ENCODE measurements around the gene FYN. TPM values are rescaled to one million over a fixed set of nuclear protein-coding genes. Genes with fewer than 3 reads are reported as not detected.
"Not testable (repeated sequence)": the region's sequence is repeated elsewhere in the genome, so short reads cannot be mapped to it uniquely, and the experiment has no call there.

Gene FYN
- total RNA-seq, 2 experiments from 2014 or later, result 266 to 323 TPM

GRCh38 chr6:111689419-111689818 is 183.8 kb downstream of the FYN start:
- CTCF ChIA-PET, result no interaction called here
- Mint-ChIP-seq H3K9me3 (ENCODE audit: low read depth) (no peaks in the 10 kb centered on the region), H3K27ac (no peak overlapping the region), H3K4me3 (no peak overlapping the region), H3K36me3 (peaks cover 65% of the 10 kb centered on the region), H3K4me1 (peaks cover 7% of the 10 kb centered on the region), H3K27me3 (no peaks in the 10 kb centered on the region)
- ATAC-seq, result no peak
- DNase-seq, result no peak

DNA sequence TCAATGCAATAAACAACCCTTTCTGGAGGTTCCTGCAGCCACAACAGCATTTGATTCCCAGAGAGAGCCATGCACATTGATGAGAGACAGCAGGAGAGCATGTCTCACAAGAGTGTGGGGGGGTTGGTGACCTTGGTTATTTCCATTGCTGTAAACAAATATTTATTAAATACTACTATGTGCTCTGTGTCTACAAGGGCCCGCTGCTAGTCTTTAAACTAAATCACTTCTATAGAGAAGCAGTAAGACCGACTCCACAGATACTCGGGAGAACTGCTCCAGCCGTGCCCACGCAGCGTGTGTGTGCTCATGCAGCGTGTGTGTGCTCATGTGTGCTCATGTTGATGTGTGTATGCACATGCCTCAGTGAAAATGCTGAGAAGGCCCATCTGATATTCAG is 184.9 kb downstream of the FYN start:
- no peak overlapping the region for H3K4me3 Mint-ChIP-seq
- DNase-seq (no peak), ATAC-seq (no peak)
- H3K36me3 Mint-ChIP-seq, result peaks cover 65% of the 10 kb centered on the region
- no peaks in the 10 kb centered on the region for H3K9me3 Mint-ChIP-seq (ENCODE audit: low read depth)
- no peaks in the 10 kb centered on the region for H3K27me3 Mint-ChIP-seq
- CTCF ChIA-PET, result interaction anchor here (1.2 kb wide), 1 partner anchor 354 kb away, joined by 3 read pairs; no protein-coding TSS in a partner anchor
- H3K4me1 Mint-ChIP-seq, result peaks cover 16% of the 10 kb centered on the region
- H3K27ac Mint-ChIP-seq, result no peak overlapping the region

- no peaks in the 10 kb centered on the region for H3K27me3 Mint-ChIP-seq
- ATAC-seq, result no peak
- CTCF ChIA-PET, result interaction anchor here (1.2 kb wide), 1 partner anchor 355 kb away, joined by 3 read pairs; no protein-coding TSS in a partner anchor
- H3K27ac Mint-ChIP-seq, result peak overlapping the region; percentile 13
- no peak overlapping the region for H3K4me3 Mint-ChIP-seq
- peaks cover 14% of the 10 kb centered on the region for H3K4me1 Mint-ChIP-seq
- H3K36me3 Mint-ChIP-seq, result peaks cover 62% of the 10 kb centered on the region
- H3K9me3 Mint-ChIP-seq (ENCODE audit: low read depth), result no peaks in the 10 kb centered on the region
- no peak for DNase-seq
These were observed 185.6 kb downstream of the FYN start for GRCh38 chr6:111687652-111688051.

DNA sequence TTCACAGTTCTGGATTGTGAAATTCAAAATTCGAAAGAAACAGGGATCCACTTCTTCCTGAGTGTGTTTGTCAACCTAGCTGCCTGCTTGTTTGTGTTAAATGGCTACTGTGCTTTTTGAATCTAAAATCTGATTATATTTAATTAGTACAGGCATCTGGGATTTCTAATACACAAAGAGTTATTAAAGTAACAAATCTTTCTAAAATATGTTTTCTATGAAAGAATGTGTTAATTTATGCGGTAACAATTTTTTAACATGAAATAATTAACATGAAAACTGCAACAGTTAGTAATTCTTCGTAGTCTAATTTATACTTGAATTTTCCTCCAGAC is 186.4 kb downstream of the FYN start:
- peaks cover 14% of the 10 kb centered on the region for H3K4me1 Mint-ChIP-seq
- H3K27me3 Mint-ChIP-seq, result no peaks in the 10 kb centered on the region
- peaks cover 66% of the 10 kb centered on the region for H3K36me3 Mint-ChIP-seq
- ATAC-seq, result no peak
- CTCF ChIA-PET, result interaction anchor here (1.2 kb wide), 1 partner anchor 9 kb away, joined by 3 read pairs; no protein-coding TSS in a partner anchor
- H3K9me3 Mint-ChIP-seq (ENCODE audit: low read depth), result no peaks in the 10 kb centered on the region
- no peak overlapping the region for H3K4me3 Mint-ChIP-seq
- DNase-seq, result no peak
- H3K27ac Mint-ChIP-seq, result no peak overlapping the region

GRCh38 chr6:111686249-111686931 is 186.9 kb downstream of the FYN start:
- DNase-seq (no peak), ATAC-seq (no peak)
- Mint-ChIP-seq H3K9me3 (ENCODE audit: low read depth) (no peaks in the 10 kb centered on the region), H3K27me3 (no peaks in the 10 kb centered on the region), H3K27ac (no peak overlapping the region), H3K4me1 (peaks cover 14% of the 10 kb centered on the region), H3K4me3 (no peak overlapping the region), H3K36me3 (peaks cover 65% of the 10 kb centered on the region)
- CTCF ChIA-PET, result interaction anchor here (0.5 to 1.2 kb wide), 2 partner anchors 10 to 317 kb away, joined by 3 read pairs; no protein-coding TSS in a partner anchor

GRCh38 chr6:111685526-111685925 is 187.7 kb downstream of the FYN start:
- CTCF ChIA-PET, result interaction anchor here (1.2 kb wide), 1 partner anchor 11 kb away, joined by 3 read pairs; no protein-coding TSS in a partner anchor
- peaks cover 62% of the 10 kb centered on the region for H3K36me3 Mint-ChIP-seq
- H3K9me3 Mint-ChIP-seq (ENCODE audit: low read depth), result no peaks in the 10 kb centered on the region
- DNase-seq, result no peak
- H3K27ac Mint-ChIP-seq, result no peak overlapping the region
- no peaks in the 10 kb centered on the region for H3K27me3 Mint-ChIP-seq
- H3K4me1 Mint-ChIP-seq, result peaks cover 14% of the 10 kb centered on the region
- ATAC-seq, result no peak
- no peak overlapping the region for H3K4me3 Mint-ChIP-seq

- Mint-ChIP-seq H3K9me3 (ENCODE audit: low read depth) (no peaks in the 10 kb centered on the region), H3K36me3 (peaks cover 62% of the 10 kb centered on the region), H3K27me3 (no peaks in the 10 kb centered on the region), H3K4me1 (peaks cover 14% of the 10 kb centered on the region), H3K27ac (no peak overlapping the region), H3K4me3 (no peak overlapping the region)
- CTCF ChIA-PET, result no interaction called here
- no peak for ATAC-seq
- DNase-seq, result no peak
These were observed 188.2 kb downstream of the FYN start for GRCh38 chr6:111685058-111685457.

GRCh38 chr6:111683749-111684267 is 189.4 kb downstream of the FYN start:
- ATAC-seq (no peak), DNase-seq (no peak)
- Mint-ChIP-seq H3K36me3 (peaks cover 60% of the 10 kb centered on the region), H3K27ac (peak overlapping the region; percentile 22), H3K4me3 (no peak overlapping the region), H3K9me3 (ENCODE audit: low read depth) (no peaks in the 10 kb centered on the region), H3K4me1 (peaks cover 14% of the 10 kb centered on the region), H3K27me3 (no peaks in the 10 kb centered on the region)
- CTCF ChIA-PET, result no interaction called here

DNA sequence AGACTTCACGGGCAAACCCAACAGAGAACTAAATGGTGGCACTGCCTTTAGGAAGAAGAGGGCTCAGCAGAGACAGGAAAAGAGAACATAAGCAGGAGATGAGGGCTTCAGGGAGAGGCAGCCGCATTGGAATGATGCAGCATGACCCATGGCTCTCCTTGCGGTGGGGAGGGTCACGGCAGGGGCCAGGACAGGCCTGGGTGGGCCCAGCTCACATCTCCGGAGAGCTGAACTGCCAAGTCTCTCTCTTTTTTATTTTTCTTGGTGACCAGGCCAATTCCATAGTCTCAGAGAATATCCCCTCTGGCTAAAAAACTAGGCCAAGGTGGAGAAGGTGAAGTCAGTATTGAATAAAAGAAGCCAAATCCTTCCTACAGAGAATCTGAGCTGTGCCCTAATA is 190.1 kb downstream of the FYN start:
- Mint-ChIP-seq H3K27me3 (no peaks in the 10 kb centered on the region), H3K36me3 (peaks cover 58% of the 10 kb centered on the region), H3K4me3 (no peak overlapping the region), H3K27ac (no peak overlapping the region), H3K9me3 (ENCODE audit: low read depth) (no peaks in the 10 kb centered on the region), H3K4me1 (peaks cover 14% of the 10 kb centered on the region)
- CTCF ChIA-PET, result no interaction called here
- DNase-seq, result no peak
- ATAC-seq, result no peak

DNA sequence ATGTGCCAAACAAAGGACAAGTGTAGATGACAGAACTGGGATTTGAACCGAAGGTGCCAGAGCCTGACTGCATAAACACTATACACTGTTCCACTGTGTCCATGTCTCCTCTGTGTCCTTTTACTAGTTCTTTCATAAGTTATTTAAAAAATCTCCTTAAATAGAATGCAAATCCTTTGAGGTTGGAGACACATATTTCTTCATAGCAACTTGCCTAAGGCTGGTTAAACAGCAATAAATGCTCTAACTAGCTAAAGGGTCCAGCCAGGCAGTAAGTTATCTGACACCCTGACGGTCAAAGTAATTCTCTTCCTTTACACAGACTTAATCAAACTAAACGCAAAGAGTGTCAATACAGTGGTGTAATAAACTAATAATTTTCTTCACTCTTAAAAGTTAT is 191.4 kb downstream of the FYN start:
- CTCF ChIA-PET, result no interaction called here
- Mint-ChIP-seq H3K4me3 (no peak overlapping the region), H3K27me3 (no peaks in the 10 kb centered on the region), H3K36me3 (peaks cover 52% of the 10 kb centered on the region), H3K4me1 (peaks cover 14% of the 10 kb centered on the region), H3K9me3 (ENCODE audit: low read depth) (no peaks in the 10 kb centered on the region), H3K27ac (no peak overlapping the region)
- DNase-seq, result no peak
- no peak for ATAC-seq

DNA sequence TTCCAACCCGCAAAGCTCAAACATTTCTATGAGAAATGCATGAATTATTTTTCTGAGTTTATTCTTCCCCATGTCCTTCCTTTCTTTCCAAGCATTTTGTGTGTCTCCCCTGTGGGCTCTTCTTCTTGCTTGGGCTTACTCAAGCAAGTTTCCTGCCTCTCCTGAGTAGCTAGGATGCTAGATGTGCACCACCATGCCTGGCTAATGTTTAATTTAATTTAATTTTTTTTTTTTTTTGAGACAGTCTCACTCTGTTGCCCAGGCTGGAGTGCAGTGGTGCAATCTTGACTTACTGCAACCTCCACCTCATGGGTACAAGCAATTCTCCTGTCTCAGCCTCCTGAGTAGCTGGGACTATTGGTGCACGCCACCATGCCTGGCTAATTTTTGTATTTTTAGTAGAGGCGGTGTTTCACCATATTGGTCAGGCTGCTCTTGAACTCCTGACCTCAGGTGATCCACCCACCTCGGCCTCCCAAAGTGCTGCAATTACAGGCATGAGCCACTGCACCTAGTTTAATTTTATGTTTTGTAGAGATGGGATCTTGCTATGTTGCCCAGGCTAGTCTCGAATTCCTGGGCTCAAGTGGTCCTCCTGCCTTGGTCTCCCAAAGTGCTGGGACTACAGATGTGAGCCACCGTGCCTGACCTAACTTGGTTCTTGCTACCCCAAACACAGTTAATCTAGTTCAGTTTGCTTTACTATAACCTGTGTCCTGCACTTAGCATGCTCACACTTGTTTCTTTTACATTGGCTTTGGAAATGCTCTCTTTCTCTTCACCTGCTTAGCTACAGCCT is 192.2 kb downstream of the FYN start:
- not testable (repeated sequence) for H3K27ac Mint-ChIP-seq; H3K9me3 Mint-ChIP-seq (ENCODE audit: low read depth); H3K27me3 Mint-ChIP-seq; H3K4me3 Mint-ChIP-seq; ATAC-seq; DNase-seq
- Mint-ChIP-seq H3K4me1 (peaks cover 14% of the 10 kb centered on the region), H3K36me3 (peaks cover 54% of the 10 kb centered on the region)
- CTCF ChIA-PET, result interaction anchor here (1.1 kb wide), 1 partner anchor 362 kb away, joined by 5 read pairs; no protein-coding TSS in a partner anchor

DNA sequence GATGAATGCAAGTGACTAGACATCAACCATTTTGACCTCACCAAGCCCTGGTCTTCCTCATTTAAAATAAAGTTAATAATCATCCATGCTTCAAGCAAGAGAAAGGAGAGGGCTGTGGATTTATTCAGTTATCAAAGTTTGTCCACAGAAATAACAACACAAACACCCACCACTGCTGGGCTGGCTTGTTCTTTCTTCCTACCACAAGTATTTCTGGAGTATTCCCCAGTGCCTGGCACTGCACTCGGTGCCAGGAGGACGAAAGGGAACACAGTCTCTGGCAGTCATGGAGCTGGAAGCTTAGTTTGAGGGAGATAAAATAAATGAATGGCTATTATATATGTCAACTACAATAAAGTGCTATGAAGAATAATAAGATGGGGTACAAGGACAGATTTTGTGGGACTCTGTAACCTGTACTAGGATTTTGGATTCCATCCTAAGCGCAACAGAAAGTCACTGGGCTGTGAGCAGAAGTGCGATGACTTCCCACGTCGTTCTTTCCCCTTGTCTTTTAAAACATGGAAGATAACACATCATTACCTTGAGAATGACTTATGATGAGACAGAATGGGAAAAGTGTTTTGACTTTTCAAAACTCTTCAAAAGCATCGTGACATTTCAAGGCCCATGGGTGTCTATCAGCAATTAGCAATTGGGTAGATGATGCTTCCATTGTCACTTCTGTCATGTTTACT is 193.1 kb downstream of the FYN start:
- CTCF ChIA-PET, result interaction anchor here (1.1 kb wide), 1 partner anchor 363 kb away, joined by 5 read pairs; no protein-coding TSS in a partner anchor
- Mint-ChIP-seq H3K9me3 (ENCODE audit: low read depth) (no peaks in the 10 kb centered on the region), H3K36me3 (peaks cover 51% of the 10 kb centered on the region), H3K4me1 (peaks cover 14% of the 10 kb centered on the region), H3K27me3 (no peaks in the 10 kb centered on the region), H3K4me3 (no peak overlapping the region), H3K27ac (no peak overlapping the region)
- ATAC-seq (no peak), DNase-seq (no peak)

DNA sequence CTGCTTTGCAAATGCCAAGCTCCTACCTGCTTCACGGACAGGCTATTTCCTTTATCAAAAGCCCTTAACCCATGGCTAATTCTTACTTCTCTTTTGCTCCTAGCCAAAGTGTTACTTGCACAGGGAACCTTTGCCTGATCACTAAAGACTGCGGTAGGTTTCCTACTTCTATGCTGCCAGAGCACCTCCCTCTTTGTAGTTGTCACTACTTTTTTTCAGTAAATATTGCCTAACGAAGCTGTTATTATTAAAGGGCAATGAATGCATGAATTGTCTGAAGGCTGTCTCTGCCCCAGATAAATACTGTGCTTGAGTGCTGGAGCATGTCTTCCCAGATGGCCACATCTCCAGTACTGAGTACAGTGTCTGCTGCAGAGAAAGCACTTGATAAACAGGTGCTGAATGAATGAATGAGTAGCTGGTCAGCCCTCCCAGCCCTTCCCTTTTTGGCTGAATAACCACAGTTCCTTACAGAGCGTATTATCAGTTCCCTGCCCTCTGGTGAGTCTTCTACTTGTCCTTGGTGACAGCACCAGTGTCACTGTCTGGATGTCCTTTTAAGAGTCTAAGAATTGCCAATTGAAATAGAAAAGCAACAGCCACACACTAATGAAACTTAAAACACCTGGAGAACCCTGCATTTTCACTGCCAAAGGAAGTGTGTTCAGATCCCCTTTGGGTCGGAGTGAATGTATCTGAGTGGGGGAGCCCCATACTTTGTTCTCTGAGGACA is 194.0 kb downstream of the FYN start:
- no peak for ATAC-seq
- DNase-seq, result no peak
- Mint-ChIP-seq H3K4me3 (no peak overlapping the region), H3K4me1 (peaks cover 8% of the 10 kb centered on the region), H3K27me3 (no peaks in the 10 kb centered on the region), H3K36me3 (peaks cover 50% of the 10 kb centered on the region), H3K27ac (no peak overlapping the region), H3K9me3 (ENCODE audit: low read depth) (no peaks in the 10 kb centered on the region)
- CTCF ChIA-PET, result no interaction called here

Measured in activated CD8-positive, alpha-beta memory T cell treated with anti-CD3 and anti-CD28 coated beads, Interleukin-2, amount 10 ng/mL, durations not matched to agents 7 days and 5 days (primary cell).